ENCODE measurements around the gene CCDC124.
"Not testable (repeated sequence)": the region's sequence is repeated elsewhere in the genome, so short reads cannot be mapped to it uniquely, and the experiment has no call there.

The CCDC124 gene

GRCh38 chr19:17932485-17933338 lies at the start of gene CCDC124:
TSS of gene CCDC124 (plus strand) at chr19:17933015. CDS start at chr19:17936421, 3,406 bp downstream.
- no peaks in the 10 kb centered on the region for H3K27me3 ChIP-seq (ENCODE audit: control insufficient read depth in 5 of 5, insufficient read depth in 4 of 5, low read length in 5 of 5)
- peaks cover 0 to 13% (median 10%) of the 10 kb centered on the region in 5 donors for H3K36me3 ChIP-seq (ENCODE audit: control insufficient read depth in 5 of 5, insufficient read depth in 5 of 5, low read length in 5 of 5)
- H3K9me3 ChIP-seq (ENCODE audit: control insufficient read depth in 5 of 5, low read length in 5 of 5): no peaks in the 10 kb centered on the region
- H3K4me1 ChIP-seq (ENCODE audit: control insufficient read depth in 5 of 5, insufficient read depth in 5 of 5, low read length in 5 of 5): peaks cover 4 to 27% (median 26%) of the 10 kb centered on the region in 5 donors
- peak within 1 kb of the TSS; percentile 81 for H3K27ac ChIP-seq (ENCODE audit: low read depth, low read length)
- peak within 1 kb of the TSS; percentile 68 to 94 (median 88) for H3K9ac ChIP-seq (ENCODE audit: low read length in 5 of 5)
- peak within 1 kb of the TSS; percentile 83 to 92 (median 86) for H3K4me3 ChIP-seq (ENCODE audit: low read depth in 1 of 5, low read length in 5 of 5)

GRCh38 chr19:17883627-17884410 lies 49.0 kb upstream of the CCDC124 start:
- H3K9me3 ChIP-seq (ENCODE audit: control insufficient read depth in 5 of 5, low read length in 5 of 5): no peaks in the 10 kb centered on the region
- H3K27ac ChIP-seq (ENCODE audit: low read depth, low read length): no peak overlapping the region
- H3K4me1 ChIP-seq (ENCODE audit: control insufficient read depth in 5 of 5, insufficient read depth in 5 of 5, low read length in 5 of 5): no peaks in the 10 kb centered on the region
- no peaks in the 10 kb centered on the region for H3K36me3 ChIP-seq (ENCODE audit: control insufficient read depth in 5 of 5, insufficient read depth in 5 of 5, low read length in 5 of 5)
- no peak overlapping the region for H3K9ac ChIP-seq (ENCODE audit: low read length in 5 of 5)
- no peak overlapping the region for H3K4me3 ChIP-seq (ENCODE audit: low read depth in 1 of 5, low read length in 5 of 5)
- H3K27me3 ChIP-seq (ENCODE audit: control insufficient read depth in 5 of 5, insufficient read depth in 4 of 5, low read length in 5 of 5): peaks cover 0 to 9% (median 6%) of the 10 kb centered on the region in 5 donors

- Histone ChIP-seq H3K36me3 (ENCODE audit: control insufficient read depth in 5 of 5, insufficient read depth in 5 of 5, low read length in 5 of 5) (no peaks in the 10 kb centered on the region), H3K9me3 (ENCODE audit: control insufficient read depth in 5 of 5, low read length in 5 of 5) (no peaks in the 10 kb centered on the region), H3K27me3 (ENCODE audit: control insufficient read depth in 5 of 5, insufficient read depth in 4 of 5, low read length in 5 of 5) (peaks cover under 1 to 13% (median 7%) of the 10 kb centered on the region in 5 donors), H3K27ac (ENCODE audit: low read depth, low read length) (no peak overlapping the region), H3K4me1 (ENCODE audit: control insufficient read depth in 5 of 5, insufficient read depth in 5 of 5, low read length in 5 of 5) (no peaks in the 10 kb centered on the region), H3K9ac (ENCODE audit: low read length in 5 of 5) (no peak overlapping the region), H3K4me3 (ENCODE audit: low read depth in 1 of 5, low read length in 5 of 5) (no peak overlapping the region)
Measured at GRCh38 chr19:17886515-17886914, 46.3 kb upstream of the CCDC124 start.

- H3K9ac ChIP-seq (ENCODE audit: low read length in 5 of 5); H3K4me3 ChIP-seq (ENCODE audit: low read depth in 1 of 5, low read length in 5 of 5); H3K27ac ChIP-seq (ENCODE audit: low read depth, low read length); H3K36me3 ChIP-seq (ENCODE audit: control insufficient read depth in 5 of 5, insufficient read depth in 5 of 5, low read length in 5 of 5); H3K4me1 ChIP-seq (ENCODE audit: control insufficient read depth in 5 of 5, insufficient read depth in 5 of 5, low read length in 5 of 5); H3K9me3 ChIP-seq (ENCODE audit: control insufficient read depth in 5 of 5, low read length in 5 of 5): not testable (repeated sequence)
- peaks cover 3 to 14% (median 6%) of the 10 kb centered on the region in 5 donors for H3K27me3 ChIP-seq (ENCODE audit: control insufficient read depth in 5 of 5, insufficient read depth in 4 of 5, low read length in 5 of 5)
Measured at GRCh38 chr19:17887221-17887620, 45.6 kb upstream of the CCDC124 start.

GRCh38 chr19:17888260-17888659 lies 44.6 kb upstream of the CCDC124 start:
- no peaks in the 10 kb centered on the region for H3K4me1 ChIP-seq (ENCODE audit: control insufficient read depth in 5 of 5, insufficient read depth in 5 of 5, low read length in 5 of 5)
- no peak overlapping the region for H3K27ac ChIP-seq (ENCODE audit: low read depth, low read length)
- H3K9me3 ChIP-seq (ENCODE audit: control insufficient read depth in 5 of 5, low read length in 5 of 5): no peaks in the 10 kb centered on the region
- H3K27me3 ChIP-seq (ENCODE audit: control insufficient read depth in 5 of 5, insufficient read depth in 4 of 5, low read length in 5 of 5): peaks cover 3 to 14% (median 6%) of the 10 kb centered on the region in 5 donors
- H3K4me3 ChIP-seq (ENCODE audit: low read depth in 1 of 5, low read length in 5 of 5): no peak overlapping the region
- H3K9ac ChIP-seq (ENCODE audit: low read length in 5 of 5): no peak overlapping the region
- no peaks in the 10 kb centered on the region for H3K36me3 ChIP-seq (ENCODE audit: control insufficient read depth in 5 of 5, insufficient read depth in 5 of 5, low read length in 5 of 5)

- no peaks in the 10 kb centered on the region for H3K9me3 ChIP-seq (ENCODE audit: control insufficient read depth in 5 of 5, low read length in 5 of 5)
- no peak overlapping the region for H3K4me3 ChIP-seq (ENCODE audit: low read depth in 1 of 5, low read length in 5 of 5)
- H3K9ac ChIP-seq (ENCODE audit: low read length in 5 of 5): no peak overlapping the region
- H3K4me1 ChIP-seq (ENCODE audit: control insufficient read depth in 5 of 5, insufficient read depth in 5 of 5, low read length in 5 of 5): no peaks in the 10 kb centered on the region
- no peaks in the 10 kb centered on the region for H3K36me3 ChIP-seq (ENCODE audit: control insufficient read depth in 5 of 5, insufficient read depth in 5 of 5, low read length in 5 of 5)
- H3K27me3 ChIP-seq (ENCODE audit: control insufficient read depth in 5 of 5, insufficient read depth in 4 of 5, low read length in 5 of 5): peaks cover 3 to 13% (median 6%) of the 10 kb centered on the region in 5 donors
- no peak overlapping the region for H3K27ac ChIP-seq (ENCODE audit: low read depth, low read length)
Measured at GRCh38 chr19:17889609-17890214, 43.1 kb upstream of the CCDC124 start.

GRCh38 chr19:17893766-17894165 lies 39.0 kb upstream of the CCDC124 start:
- H3K27ac ChIP-seq (ENCODE audit: low read depth, low read length): no peak overlapping the region
- no peaks in the 10 kb centered on the region for H3K4me1 ChIP-seq (ENCODE audit: control insufficient read depth in 5 of 5, insufficient read depth in 5 of 5, low read length in 5 of 5)
- H3K27me3 ChIP-seq (ENCODE audit: control insufficient read depth in 5 of 5, insufficient read depth in 4 of 5, low read length in 5 of 5): peaks cover 0 to 17% (median 8%) of the 10 kb centered on the region in 5 donors
- no peaks in the 10 kb centered on the region for H3K9me3 ChIP-seq (ENCODE audit: control insufficient read depth in 5 of 5, low read length in 5 of 5)
- H3K9ac ChIP-seq (ENCODE audit: low read length in 5 of 5): no peak overlapping the region
- no peaks in the 10 kb centered on the region for H3K36me3 ChIP-seq (ENCODE audit: control insufficient read depth in 5 of 5, insufficient read depth in 5 of 5, low read length in 5 of 5)
- H3K4me3 ChIP-seq (ENCODE audit: low read depth in 1 of 5, low read length in 5 of 5): no peak overlapping the region

GRCh38 chr19:17902701-17903100 lies 30.1 kb upstream of the CCDC124 start:
- peaks cover 0 to 8% (median 0%) of the 10 kb centered on the region in 5 donors for H3K27me3 ChIP-seq (ENCODE audit: control insufficient read depth in 5 of 5, insufficient read depth in 4 of 5, low read length in 5 of 5)
- peaks cover 0 to 2% (median 0%) of the 10 kb centered on the region in 5 donors for H3K9me3 ChIP-seq (ENCODE audit: control insufficient read depth in 5 of 5, low read length in 5 of 5)
- no peaks in the 10 kb centered on the region for H3K4me1 ChIP-seq (ENCODE audit: control insufficient read depth in 5 of 5, insufficient read depth in 5 of 5, low read length in 5 of 5)
- no peak overlapping the region for H3K4me3 ChIP-seq (ENCODE audit: low read depth in 1 of 5, low read length in 5 of 5)
- H3K36me3 ChIP-seq (ENCODE audit: control insufficient read depth in 5 of 5, insufficient read depth in 5 of 5, low read length in 5 of 5): no peaks in the 10 kb centered on the region
- no peak overlapping the region for H3K9ac ChIP-seq (ENCODE audit: low read length in 5 of 5)
- H3K27ac ChIP-seq (ENCODE audit: low read depth, low read length): no peak overlapping the region

GRCh38 chr19:17908244-17908643 lies 24.6 kb upstream of the CCDC124 start:
- Histone ChIP-seq H3K36me3 (ENCODE audit: control insufficient read depth in 5 of 5, insufficient read depth in 5 of 5, low read length in 5 of 5) (no peaks in the 10 kb centered on the region), H3K9ac (ENCODE audit: low read length in 5 of 5) (no peak overlapping the region), H3K27me3 (ENCODE audit: control insufficient read depth in 5 of 5, insufficient read depth in 4 of 5, low read length in 5 of 5) (peaks cover 0 to 6% (median 0%) of the 10 kb centered on the region in 5 donors), H3K4me3 (ENCODE audit: low read depth in 1 of 5, low read length in 5 of 5) (no peak overlapping the region), H3K27ac (ENCODE audit: low read depth, low read length) (no peak overlapping the region), H3K9me3 (ENCODE audit: control insufficient read depth in 5 of 5, low read length in 5 of 5) (peaks cover 0 to 12% (median 7%) of the 10 kb centered on the region in 5 donors), H3K4me1 (ENCODE audit: control insufficient read depth in 5 of 5, insufficient read depth in 5 of 5, low read length in 5 of 5) (no peaks in the 10 kb centered on the region)
